ENCODE measurements around the gene CA10. TPM values are rescaled to one million over a fixed set of nuclear protein-coding genes. Genes with fewer than 3 reads are reported as not detected.

CA10 gene
- total and polyA plus RNA-seq, 2 experiments from 2014 or later: 0.92 to 1.5 TPM

DNA sequence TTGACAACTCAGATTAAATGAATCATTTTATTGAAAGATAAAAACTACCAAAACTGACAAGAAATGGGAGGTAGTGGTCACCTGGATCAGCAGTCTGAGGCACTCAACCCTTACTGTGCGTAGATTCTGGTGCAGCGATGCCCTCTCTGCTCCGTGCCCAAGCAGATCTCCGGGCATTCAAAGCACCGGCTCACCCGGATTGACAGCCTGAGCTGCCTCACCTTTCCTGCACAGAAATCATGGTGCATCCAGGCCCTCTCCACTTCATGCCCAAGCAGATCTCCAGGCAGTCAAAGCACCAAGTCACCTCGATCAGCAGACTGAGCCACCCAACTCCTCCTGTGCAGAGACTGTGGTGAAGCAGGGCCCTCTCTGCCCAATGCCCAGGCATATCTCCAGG, 196.8 kb downstream of the CA10 start (continued):
- TF ChIP-seq, protein P1, sequence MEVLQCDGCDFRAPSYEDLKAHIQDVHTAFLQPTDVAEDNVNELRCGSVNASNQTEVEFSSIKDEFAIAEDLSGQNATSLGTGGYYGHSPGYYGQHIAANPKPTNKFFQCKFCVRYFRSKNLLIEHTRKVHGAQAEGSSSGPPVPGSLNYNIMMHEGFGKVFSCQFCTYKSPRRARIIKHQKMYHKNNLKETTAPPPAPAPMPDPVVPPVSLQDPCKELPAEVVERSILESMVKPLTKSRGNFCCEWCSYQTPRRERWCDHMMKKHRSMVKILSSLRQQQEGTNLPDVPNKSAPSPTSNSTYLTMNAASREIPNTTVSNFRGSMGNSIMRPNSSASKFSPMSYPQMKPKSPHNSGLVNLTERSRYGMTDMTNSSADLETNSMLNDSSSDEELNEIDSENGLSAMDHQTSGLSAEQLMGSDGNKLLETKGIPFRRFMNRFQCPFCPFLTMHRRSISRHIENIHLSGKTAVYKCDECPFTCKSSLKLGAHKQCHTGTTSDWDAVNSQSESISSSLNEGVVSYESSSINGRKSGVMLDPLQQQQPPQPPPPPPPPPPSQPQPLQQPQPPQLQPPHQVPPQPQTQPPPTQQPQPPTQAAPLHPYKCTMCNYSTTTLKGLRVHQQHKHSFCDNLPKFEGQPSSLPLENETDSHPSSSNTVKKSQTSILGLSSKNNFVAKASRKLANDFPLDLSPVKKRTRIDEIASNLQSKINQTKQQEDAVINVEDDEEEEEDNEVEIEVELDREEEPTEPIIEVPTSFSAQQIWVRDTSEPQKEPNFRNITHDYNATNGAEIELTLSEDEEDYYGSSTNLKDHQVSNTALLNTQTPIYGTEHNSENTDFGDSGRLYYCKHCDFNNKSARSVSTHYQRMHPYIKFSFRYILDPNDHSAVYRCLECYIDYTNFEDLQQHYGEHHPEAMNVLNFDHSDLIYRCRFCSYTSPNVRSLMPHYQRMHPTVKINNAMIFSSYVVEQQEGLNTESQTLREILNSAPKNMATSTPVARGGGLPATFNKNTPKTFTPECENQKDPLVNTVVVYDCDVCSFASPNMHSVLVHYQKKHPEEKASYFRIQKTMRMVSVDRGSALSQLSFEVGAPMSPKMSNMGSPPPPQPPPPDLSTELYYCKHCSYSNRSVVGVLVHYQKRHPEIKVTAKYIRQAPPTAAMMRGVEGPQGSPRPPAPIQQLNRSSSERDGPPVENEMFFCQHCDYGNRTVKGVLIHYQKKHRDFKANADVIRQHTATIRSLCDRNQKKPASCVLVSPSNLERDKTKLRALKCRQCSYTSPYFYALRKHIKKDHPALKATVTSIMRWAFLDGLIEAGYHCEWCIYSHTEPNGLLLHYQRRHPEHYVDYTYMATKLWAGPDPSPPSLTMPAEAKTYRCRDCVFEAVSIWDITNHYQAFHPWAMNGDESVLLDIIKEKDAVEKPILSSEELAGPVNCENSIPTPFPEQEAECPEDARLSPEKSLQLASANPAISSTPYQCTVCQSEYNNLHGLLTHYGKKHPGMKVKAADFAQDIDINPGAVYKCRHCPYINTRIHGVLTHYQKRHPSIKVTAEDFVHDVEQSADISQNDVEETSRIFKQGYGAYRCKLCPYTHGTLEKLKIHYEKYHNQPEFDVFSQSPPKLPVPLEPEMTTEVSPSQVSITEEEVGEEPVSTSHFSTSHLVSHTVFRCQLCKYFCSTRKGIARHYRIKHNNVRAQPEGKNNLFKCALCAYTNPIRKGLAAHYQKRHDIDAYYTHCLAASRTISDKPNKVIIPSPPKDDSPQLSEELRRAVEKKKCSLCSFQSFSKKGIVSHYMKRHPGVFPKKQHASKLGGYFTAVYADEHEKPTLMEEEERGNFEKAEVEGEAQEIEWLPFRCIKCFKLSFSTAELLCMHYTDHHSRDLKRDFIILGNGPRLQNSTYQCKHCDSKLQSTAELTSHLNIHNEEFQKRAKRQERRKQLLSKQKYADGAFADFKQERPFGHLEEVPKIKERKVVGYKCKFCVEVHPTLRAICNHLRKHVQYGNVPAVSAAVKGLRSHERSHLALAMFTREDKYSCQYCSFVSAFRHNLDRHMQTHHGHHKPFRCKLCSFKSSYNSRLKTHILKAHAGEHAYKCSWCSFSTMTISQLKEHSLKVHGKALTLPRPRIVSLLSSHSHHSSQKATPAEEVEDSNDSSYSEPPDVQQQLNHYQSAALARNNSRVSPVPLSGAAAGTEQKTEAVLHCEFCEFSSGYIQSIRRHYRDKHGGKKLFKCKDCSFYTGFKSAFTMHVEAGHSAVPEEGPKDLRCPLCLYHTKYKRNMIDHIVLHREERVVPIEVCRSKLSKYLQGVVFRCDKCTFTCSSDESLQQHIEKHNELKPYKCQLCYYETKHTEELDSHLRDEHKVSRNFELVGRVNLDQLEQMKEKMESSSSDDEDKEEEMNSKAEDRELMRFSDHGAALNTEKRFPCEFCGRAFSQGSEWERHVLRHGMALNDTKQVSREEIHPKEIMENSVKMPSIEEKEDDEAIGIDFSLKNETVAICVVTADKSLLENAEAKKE (CRISPR knock-in tag; IDR thresholded peaks at IDR 0.05): no peak
- TF ChIP-seq POLR2AphosphoS5 (IDR thresholded peaks at IDR 0.05; ENCODE audit: low read depth): no peak
- TF ChIP-seq JUNB (IDR thresholded peaks at IDR 0.05; ENCODE audit: unreplicated experiment): no peak
- TF ChIP-seq, protein P2, sequence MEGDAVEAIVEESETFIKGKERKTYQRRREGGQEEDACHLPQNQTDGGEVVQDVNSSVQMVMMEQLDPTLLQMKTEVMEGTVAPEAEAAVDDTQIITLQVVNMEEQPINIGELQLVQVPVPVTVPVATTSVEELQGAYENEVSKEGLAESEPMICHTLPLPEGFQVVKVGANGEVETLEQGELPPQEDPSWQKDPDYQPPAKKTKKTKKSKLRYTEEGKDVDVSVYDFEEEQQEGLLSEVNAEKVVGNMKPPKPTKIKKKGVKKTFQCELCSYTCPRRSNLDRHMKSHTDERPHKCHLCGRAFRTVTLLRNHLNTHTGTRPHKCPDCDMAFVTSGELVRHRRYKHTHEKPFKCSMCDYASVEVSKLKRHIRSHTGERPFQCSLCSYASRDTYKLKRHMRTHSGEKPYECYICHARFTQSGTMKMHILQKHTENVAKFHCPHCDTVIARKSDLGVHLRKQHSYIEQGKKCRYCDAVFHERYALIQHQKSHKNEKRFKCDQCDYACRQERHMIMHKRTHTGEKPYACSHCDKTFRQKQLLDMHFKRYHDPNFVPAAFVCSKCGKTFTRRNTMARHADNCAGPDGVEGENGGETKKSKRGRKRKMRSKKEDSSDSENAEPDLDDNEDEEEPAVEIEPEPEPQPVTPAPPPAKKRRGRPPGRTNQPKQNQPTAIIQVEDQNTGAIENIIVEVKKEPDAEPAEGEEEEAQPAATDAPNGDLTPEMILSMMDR (conservative IDR thresholded peaks at IDR 0.05; ENCODE audit: low read depth in 2 of 2): no peak
- TF ChIP-seq EZH2 (IDR thresholded peaks at IDR 0.05; ENCODE audit: low read depth, unreplicated experiment): no peak
- TF ChIP-seq EZH2phosphoT487 (IDR thresholded peaks at IDR 0.05; ENCODE audit: unreplicated experiment): no peak
- TF ChIP-seq ZNF114 (CRISPR knock-in tag; IDR thresholded peaks at IDR 0.05): no peak

DNA sequence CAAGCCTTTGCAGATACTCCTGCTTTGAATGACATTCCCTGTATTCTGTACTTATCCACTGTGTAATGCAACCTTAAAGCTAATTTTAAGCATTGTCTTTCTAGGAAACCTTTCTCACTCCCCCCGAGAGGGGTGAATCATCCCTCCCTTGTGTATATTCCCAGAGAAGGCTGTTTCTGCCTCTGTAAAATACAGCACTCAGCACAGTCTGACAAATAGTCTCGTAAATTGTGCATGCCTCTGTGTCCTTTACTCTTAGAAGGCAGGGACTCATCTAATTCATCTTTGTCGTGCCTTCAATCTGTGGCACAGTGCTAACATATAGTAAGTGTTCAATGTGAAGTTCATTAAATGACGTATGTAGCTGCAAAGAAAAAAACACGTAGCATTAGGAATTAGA, 200.7 kb downstream of the CA10 start:
- Histone ChIP-seq H3K27ac (ENCODE audit: low read depth) (no peak overlapping the region), H3K9me2 (ENCODE audit: insufficient read depth) (no peaks in the 10 kb centered on the region), H3K36me3 (ENCODE audit: insufficient read depth) (no peaks in the 10 kb centered on the region), H3K27me3 (ENCODE audit: insufficient read depth) (no peaks in the 10 kb centered on the region), H3K4me3 (no peak overlapping the region), H3K4me2 (no peak overlapping the region), H3K79me2 (replicated peaks; ENCODE audit: insufficient read depth) (no peaks in the 10 kb centered on the region), H2AFZ (no peak overlapping the region), H4K20me1 (replicated peaks; ENCODE audit: insufficient read depth) (no peaks in the 10 kb centered on the region), H3K4me1 (ENCODE audit: insufficient read depth) (no peaks in the 10 kb centered on the region), H3F3A (replicated peaks; ENCODE audit: low read depth) (no peaks in the 10 kb centered on the region)
- ATAC-seq (no peak), DNase-seq (ENCODE audit: low spot score) (no peak)
- peaks cover 19% of the 10 kb centered on the region for H3K9me3 Mint-ChIP-seq
- H3K4me1 Mint-ChIP-seq: peaks cover 7% of the 10 kb centered on the region; the same call in 2 of the 3 replicates
- no peak overlapping the region for H3K4me3 Mint-ChIP-seq
- no peak overlapping the region for H3K27ac Mint-ChIP-seq
- peaks cover 4% of the 10 kb centered on the region for H3K27me3 Mint-ChIP-seq (ENCODE audit: insufficient read depth, low read depth, poor library complexity)
- peaks cover 15% of the 10 kb centered on the region for H3K36me3 Mint-ChIP-seq (ENCODE audit: low read depth)
- TF ChIP-seq EZH2phosphoT487 (IDR thresholded peaks at IDR 0.05; ENCODE audit: unreplicated experiment): no peak
- TF ChIP-seq JUNB (IDR thresholded peaks at IDR 0.05; ENCODE audit: unreplicated experiment): no peak
- no peak for TF ChIP-seq NANOG (IDR thresholded peaks at IDR 0.05; ENCODE audit: borderline replicate concordance)
- TF ChIP-seq EZH2 (IDR thresholded peaks at IDR 0.05; ENCODE audit: low read depth, unreplicated experiment): no peak
- TF ChIP-seq, protein P3, sequence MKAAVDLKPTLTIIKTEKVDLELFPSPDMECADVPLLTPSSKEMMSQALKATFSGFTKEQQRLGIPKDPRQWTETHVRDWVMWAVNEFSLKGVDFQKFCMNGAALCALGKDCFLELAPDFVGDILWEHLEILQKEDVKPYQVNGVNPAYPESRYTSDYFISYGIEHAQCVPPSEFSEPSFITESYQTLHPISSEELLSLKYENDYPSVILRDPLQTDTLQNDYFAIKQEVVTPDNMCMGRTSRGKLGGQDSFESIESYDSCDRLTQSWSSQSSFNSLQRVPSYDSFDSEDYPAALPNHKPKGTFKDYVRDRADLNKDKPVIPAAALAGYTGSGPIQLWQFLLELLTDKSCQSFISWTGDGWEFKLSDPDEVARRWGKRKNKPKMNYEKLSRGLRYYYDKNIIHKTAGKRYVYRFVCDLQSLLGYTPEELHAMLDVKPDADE (IDR thresholded peaks at IDR 0.05): no peak
- TF ChIP-seq ZNF331 (CRISPR knock-in tag; IDR thresholded peaks at IDR 0.05; ENCODE audit: low read depth): no peak
- TF ChIP-seq, protein P2 (conservative IDR thresholded peaks at IDR 0.05; ENCODE audit: low read depth in 2 of 2): no peak

Measured in GM23338 (cell line).